ENCODE results near the gene COLGALT1. TPM values are rescaled to one million over a fixed set of nuclear protein-coding genes. Genes with fewer than 3 reads are reported as not detected.

The COLGALT1 gene
- polyA plus RNA-seq, 1 of the 3 experiments (the other 2 are of a cell fraction) = 83.8 TPM

GRCh38 chr19:17602217-17602616 is 46.8 kb downstream of the COLGALT1 start:
- ChIA-PET POLR2A (no interaction called here), CTCF (no interaction called here)
- Histone ChIP-seq H3K4me1 (ENCODE audit: control insufficient read depth in 1 of 2, insufficient read depth in 2 of 2, low read depth in 1 of 2, low read length in 1 of 2) (peaks cover 0 to 14% of the 10 kb centered on the region in 2 experiments; a peak in 1 of 4 replicates), H3K36me3 (replicated peaks in 1 of 2; ENCODE audit: control insufficient read depth in 1 of 2, insufficient read depth in 2 of 2, low read length in 1 of 2) (no peaks in the 10 kb centered on the region), H4K20me1 (ENCODE audit: insufficient read depth) (no peaks in the 10 kb centered on the region), H3K9me2 (no peaks in the 10 kb centered on the region), H3K27ac (ENCODE audit: low read depth in 2 of 2, low read length in 1 of 2) (no peak overlapping the region), H3K4me2 (no peak overlapping the region), H3F3A (replicated peaks; ENCODE audit: insufficient read depth) (no peaks in the 10 kb centered on the region), H3K27me3 (ENCODE audit: insufficient read depth) (peaks cover 40% of the 10 kb centered on the region; the same call in 1 of the 2 replicates), H3K4me3 (ENCODE audit: low read depth in 2 of 2, low read length in 1 of 2) (no peak overlapping the region), H3K9me3 (no peaks in the 10 kb centered on the region), H3K9ac (no peak overlapping the region), H3K79me2 (ENCODE audit: insufficient read depth) (no peaks in the 10 kb centered on the region), H2AFZ (ENCODE audit: low read depth) (no peak overlapping the region)
- 24% methylated on average over 8 of the region's 8 CpGs for WGBS (ENCODE audit: low lambda C conversion rate)
- TF ChIP-seq USF2 (IDR thresholded peaks at IDR 0.05; ENCODE audit: borderline replicate concordance, low read depth, low read length) (no peak), ELF1 (IDR thresholded peaks at IDR 0.05) (no peak), GABPA (IDR thresholded peaks at IDR 0.05; ENCODE audit: low read depth) (no peak), JUND (IDR thresholded peaks at IDR 0.05) (no peak), EZH2phosphoT487 (IDR thresholded peaks at IDR 0.05; ENCODE audit: borderline replicate concordance, low read depth) (no peak), RFX5 (IDR thresholded peaks at IDR 0.05; ENCODE audit: low read length) (no peak), POLR2AphosphoS5 (IDR thresholded peaks at IDR 0.05; ENCODE audit: low read depth, low read length) (no peak), IRF3 (IDR thresholded peaks at IDR 0.05; ENCODE audit: low read depth, low read length) (no peak), CTCF (IDR thresholded peaks at IDR 0.05) (no peak), TEAD4 (IDR thresholded peaks at IDR 0.05; ENCODE audit: borderline replicate concordance, insufficient read depth) (no peak)
- DNase-seq = no peak

- H3K79me2 ChIP-seq (ENCODE audit: insufficient read depth) = no peaks in the 10 kb centered on the region
- H4K20me1 ChIP-seq (ENCODE audit: insufficient read depth) = no peaks in the 10 kb centered on the region
- H3K4me1 ChIP-seq (ENCODE audit: control insufficient read depth in 1 of 2, insufficient read depth in 2 of 2, low read depth in 1 of 2, low read length in 1 of 2) = peaks cover 0 to 14% of the 10 kb centered on the region in 2 experiments; a peak in 1 of 4 replicates
- H3F3A ChIP-seq (replicated peaks; ENCODE audit: insufficient read depth) = no peaks in the 10 kb centered on the region
- no peak overlapping the region for H2AFZ ChIP-seq (ENCODE audit: low read depth)
- H3K4me3 ChIP-seq (ENCODE audit: low read depth in 2 of 2, low read length in 1 of 2) = no peak overlapping the region
- WGBS (ENCODE audit: low lambda C conversion rate) = 56% methylated on average over 7 of the region's 7 CpGs
- no peaks in the 10 kb centered on the region for H3K9me2 ChIP-seq
- no peaks in the 10 kb centered on the region for H3K9me3 ChIP-seq
- no peaks in the 10 kb centered on the region for H3K36me3 ChIP-seq (replicated peaks in 1 of 2; ENCODE audit: control insufficient read depth in 1 of 2, insufficient read depth in 2 of 2, low read length in 1 of 2)
- CTCF ChIA-PET = interaction anchor here (0.6 to 1.7 kb wide), 7 partner anchors 14 to 257 kb away, joined by 3 to 4 read pairs (median 3); partner anchors contain the start of gene RPL18A
- no peak overlapping the region for H3K4me2 ChIP-seq
- POLR2A ChIA-PET = no interaction called here
- no peak overlapping the region for H3K9ac ChIP-seq
- H3K27me3 ChIP-seq (ENCODE audit: insufficient read depth) = peaks cover 40% of the 10 kb centered on the region; the same call in 1 of the 2 replicates
- DNase-seq = no peak
- H3K27ac ChIP-seq (ENCODE audit: low read depth in 2 of 2, low read length in 1 of 2) = no peak overlapping the region
- TF ChIP-seq RXRA (IDR thresholded peaks at IDR 0.05; ENCODE audit: borderline replicate concordance, low read depth) = no peak
- TF ChIP-seq RAD21 (IDR thresholded peaks at IDR 0.05; ENCODE audit: low read length) = no peak
- no peak for TF ChIP-seq GATA2 (CRISPR knock-in tag; IDR thresholded peaks at IDR 0.05)
- TF ChIP-seq MEF2A (IDR thresholded peaks at IDR 0.05; ENCODE audit: borderline replicate concordance, low read depth) = no peak
- TF ChIP-seq CHD2 (IDR thresholded peaks at IDR 0.05; ENCODE audit: low read length, partially characterized antibody) = no peak
- TF ChIP-seq GABPA (IDR thresholded peaks at IDR 0.05; ENCODE audit: low read depth) = no peak
- no peak for TF ChIP-seq USF1 (IDR thresholded peaks at IDR 0.05; ENCODE audit: borderline replicate concordance, low read depth)
- no peak for TF ChIP-seq MAX (IDR thresholded peaks at IDR 0.05; ENCODE audit: low read depth)
- TF ChIP-seq CTCF (IDR thresholded peaks at IDR 0.05) = no peak
- TF ChIP-seq YY1 (IDR thresholded peaks at IDR 0.05; ENCODE audit: low read depth) = no peak
- no peak for TF ChIP-seq IRF3 (IDR thresholded peaks at IDR 0.05; ENCODE audit: low read depth, low read length)
These were observed 47.5 kb downstream of the COLGALT1 start for GRCh38 chr19:17602872-17603510.

Data from SK-N-SH (cell line).